NCI-H774 (cell line): ENCODE measurements around the gene CPSF4.
"Not testable (repeated sequence)": the region's sequence is repeated elsewhere in the genome, so short reads cannot be mapped to it uniquely, and the experiment has no call there.

ENCODE experiments used
- DNase-seq: peaks from one replicate; lab custom pipeline; 2025; lab: John Stamatoyannopoulos, UW

CPSF4 gene

GRCh38 chr7:99490878-99491277 is 52.1 kb downstream of the CPSF4 start:
- DNase-seq: no peak

DNA sequence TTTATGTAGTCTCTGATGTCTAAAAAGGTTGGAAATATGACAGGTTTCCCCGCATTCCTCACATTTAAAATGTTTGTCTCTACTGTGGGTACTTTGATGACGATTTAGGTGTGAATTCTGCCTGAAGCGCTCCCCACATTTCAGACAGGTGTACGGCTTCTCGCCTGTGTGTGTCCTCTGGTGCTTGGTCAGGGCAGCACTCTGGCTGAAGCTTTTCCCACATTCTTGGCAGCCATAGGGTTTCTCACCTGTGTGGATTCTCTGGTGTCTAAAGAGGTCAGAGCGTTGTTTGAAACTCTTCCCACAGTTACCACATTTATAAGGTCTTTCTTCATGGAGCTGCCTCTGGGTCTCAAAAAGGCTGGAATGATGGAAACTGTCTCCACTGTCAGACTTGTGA is 55.1 kb downstream of the CPSF4 start:
- no peak for DNase-seq

DNA sequence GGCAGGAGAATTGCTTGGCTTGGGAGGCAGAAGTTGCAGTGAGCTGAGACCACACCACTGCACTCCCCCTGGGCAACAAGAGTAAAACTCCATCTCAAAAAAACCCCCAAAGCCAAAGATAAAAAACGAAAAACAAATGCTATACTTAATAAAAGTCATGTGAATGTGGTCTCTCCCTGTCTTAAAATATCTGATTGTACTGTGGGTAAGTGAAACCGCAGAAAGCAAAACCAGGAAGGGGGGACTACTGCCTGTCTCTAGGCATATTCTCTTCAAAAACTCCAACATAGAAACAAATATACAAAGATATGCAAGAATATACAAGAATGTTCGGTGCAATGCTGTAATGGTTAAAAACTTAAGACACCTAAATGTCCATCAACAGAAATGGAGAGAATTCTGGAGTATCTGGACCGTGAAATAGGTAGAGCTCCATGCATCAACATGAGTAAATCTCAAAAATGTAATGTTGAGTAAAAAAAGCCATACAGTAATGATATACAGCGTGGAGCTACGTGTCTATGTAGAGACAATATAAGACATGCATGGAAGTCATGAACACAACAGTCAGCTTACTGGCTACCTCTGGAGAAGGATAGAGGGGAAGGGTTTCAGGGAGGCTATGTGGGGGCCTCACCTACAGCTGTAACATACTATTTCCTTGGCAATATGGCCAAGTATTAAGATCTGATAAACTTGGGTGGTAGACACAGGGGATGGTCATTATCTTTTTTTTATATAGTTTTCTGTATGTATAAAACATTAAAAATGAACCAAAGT is 59.2 kb downstream of the CPSF4 start:
- no peak for DNase-seq

GRCh38 chr7:99498546-99498944 is 59.8 kb downstream of the CPSF4 start:
- DNase-seq: no peak

GRCh38 chr7:99499371-99499720 is 60.6 kb downstream of the CPSF4 start:
- DNase-seq: no peak

DNA sequence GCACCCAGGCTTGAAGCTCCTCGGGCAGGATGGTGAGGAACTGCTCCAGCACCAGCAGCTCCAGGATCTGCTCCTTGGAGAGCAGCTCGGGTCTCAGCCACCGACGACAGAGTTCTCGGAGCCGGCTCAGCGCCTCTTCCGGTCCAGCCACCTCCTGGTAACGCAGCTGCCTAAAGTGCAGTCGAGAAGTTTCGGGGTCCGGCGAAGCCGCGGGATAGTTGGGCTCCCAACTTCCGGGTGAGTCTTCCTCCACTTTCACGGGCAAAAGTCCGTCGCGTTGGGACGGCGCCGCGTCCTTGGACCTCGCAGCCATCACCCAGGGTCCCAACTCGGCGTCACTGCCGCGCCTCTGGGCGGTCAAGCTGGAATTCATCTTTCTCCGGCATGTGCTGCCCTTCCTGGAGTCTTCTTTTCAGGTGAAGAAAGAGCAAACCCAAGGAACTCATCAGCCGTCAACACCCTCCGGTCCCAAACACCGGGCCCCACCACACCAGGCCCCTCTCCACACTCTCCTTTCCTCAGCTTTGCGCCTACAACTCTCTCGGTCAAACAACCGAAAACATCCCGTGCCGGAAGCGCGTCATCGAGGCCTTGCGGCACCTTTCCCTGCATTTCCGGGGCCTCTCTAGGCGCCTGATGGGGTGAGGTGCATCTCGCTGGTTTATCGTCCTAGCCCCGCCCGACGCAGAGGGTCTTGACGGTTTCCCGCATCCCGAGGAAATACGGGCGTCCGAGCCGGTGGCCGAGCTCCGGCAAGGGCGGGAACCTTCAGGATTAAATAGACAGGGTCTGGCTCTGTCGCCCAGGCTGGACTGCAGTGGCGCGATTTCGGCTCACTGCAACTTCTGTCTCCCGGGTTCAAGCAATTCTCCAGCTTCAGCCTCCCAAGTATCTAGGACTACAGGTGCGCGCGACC is 61.2 kb downstream of the CPSF4 start, which contains the start of gene ZNF394:
ZNF394 (minus strand) TSS at position 561 of the 916 bp plus-strand sequence; CDS start at position 373, 188 bp downstream.
- DNase-seq: peak; percentile 89

DNA sequence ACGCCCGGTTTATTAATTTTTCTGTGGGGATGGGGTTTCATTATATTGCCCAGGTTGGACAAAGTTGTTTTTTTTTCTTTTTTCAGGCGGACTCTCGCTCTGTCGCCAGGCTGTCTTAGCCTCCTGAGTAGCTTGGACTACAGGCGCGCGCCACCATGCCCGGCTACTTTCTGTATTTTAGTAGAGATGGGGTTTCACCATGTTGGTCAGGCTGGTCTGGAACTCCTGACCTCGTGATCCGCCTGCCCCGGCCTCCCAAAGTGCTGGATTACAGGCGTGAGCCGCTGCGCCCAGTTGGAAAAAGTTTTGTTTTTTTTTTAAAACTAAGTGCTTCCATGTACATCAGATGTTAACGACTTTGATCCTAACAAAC is 61.9 kb downstream of the CPSF4 start:
- DNase-seq: no peak

GRCh38 chr7:99501236-99501635 is 62.5 kb downstream of the CPSF4 start:
- not testable (repeated sequence) for DNase-seq

- no peak for DNase-seq
These were observed 65.5 kb downstream of the CPSF4 start for GRCh38 chr7:99504281-99504602.

- DNase-seq: peak; percentile 95
These were observed 66.0 kb downstream of the CPSF4 start, which contains the start of gene ZKSCAN5 for GRCh38 chr7:99504603-99505323. Gene ZKSCAN5, plus strand, starts transcription at chr7:99504662. Its CDS starts 1,383 bp downstream, at chr7:99506045.

- no peak for DNase-seq
These were observed 66.5 kb downstream of the CPSF4 start for GRCh38 chr7:99505324-99505662.
